Mesendoderm (in vitro differentiated cells): ENCODE data around the gene SEL1L3.

Source experiments
- DNase-seq: peaks from one replicate; pipeline ENCODE4 v3.0.0; 2013
- H2AK5ac ChIP-seq: 2 replicates; pipeline ENCODE4 v1.6.1; 2013; ENCODE audit warnings: low read length, inconsistent platforms
- H2BK120ac ChIP-seq: 2 replicates; pipeline ENCODE4 v1.6.1; 2013; ENCODE audit warnings: low read depth, mild to moderate bottlenecking, low read length, moderate library complexity, mixed read lengths
- H2BK15ac ChIP-seq: replicated peaks from 2 replicates; pipeline ENCODE4 v1.6.1; 2013; ENCODE audit warnings: low read depth, mild to moderate bottlenecking, moderate library complexity
- H2BK5ac ChIP-seq: 2 replicates; pipeline ENCODE4 v1.6.1; 2013; ENCODE audit warnings: low read length, inconsistent platforms
- H3K18ac ChIP-seq: 2 replicates; pipeline ENCODE4 v1.6.1; 2013; ENCODE audit warnings: mild to moderate bottlenecking, low read length, mixed read lengths
- H3K23ac ChIP-seq: one replicate; pipeline ENCODE4 v1.6.1; 2013; ENCODE audit warnings: low read length
- H3K27ac ChIP-seq: 2 replicates; pipeline ENCODE4 v1.5.1; 2013; ENCODE audit warnings: low read depth, mild to moderate bottlenecking, inconsistent platforms, low read length, moderate library complexity
- H3K27me3 ChIP-seq: 2 replicates; pipeline ENCODE4 v1.6.1; 2013; ENCODE audit warnings: low read length, control low read depth, mild to moderate bottlenecking, inconsistent platforms; ENCODE audit not compliant: insufficient read depth, poor library complexity
- H3K36me3 ChIP-seq: 2 replicates; pipeline ENCODE4 v1.6.1; 2013; ENCODE audit warnings: low read length, inconsistent platforms; ENCODE audit not compliant: control insufficient read depth, insufficient read depth
- H3K4ac ChIP-seq: one replicate; pipeline ENCODE4 v1.6.1; 2013; ENCODE audit warnings: low read depth, mild to moderate bottlenecking, low read length, moderate library complexity
- H3K4me1 ChIP-seq: 2 replicates; pipeline ENCODE4 v1.6.1; 2013; ENCODE audit warnings: low read depth, low read length, inconsistent platforms; ENCODE audit not compliant: control insufficient read depth
- H3K4me2 ChIP-seq: 2 replicates; pipeline ENCODE4 v1.6.1; 2013; ENCODE audit warnings: low read length
- H3K4me3 ChIP-seq: 2 replicates; pipeline ENCODE4 v1.5.1; 2013; ENCODE audit warnings: mild to moderate bottlenecking, low read length
- H3K56ac ChIP-seq: one replicate; pipeline ENCODE4 v1.6.1; 2013; ENCODE audit warnings: low read length
- H3K79me1 ChIP-seq: 2 replicates; pipeline ENCODE4 v1.6.1; 2013; ENCODE audit warnings: low read length, inconsistent platforms
- H3K79me2 ChIP-seq: 2 replicates; pipeline ENCODE4 v1.6.1; 2013; ENCODE audit warnings: mild to moderate bottlenecking, low read length; ENCODE audit not compliant: control insufficient read depth, insufficient read depth
- H3K9ac ChIP-seq: 2 replicates; pipeline ENCODE4 v1.6.1; 2013; ENCODE audit warnings: low read length, inconsistent platforms
- H4K5ac ChIP-seq: one replicate; pipeline ENCODE4 v1.6.1; 2013; ENCODE audit warnings: low read length
- H4K8ac ChIP-seq: one replicate; pipeline ENCODE4 v1.6.1; 2013; ENCODE audit warnings: low read depth, mild to moderate bottlenecking, control low read depth, low read length, moderate library complexity
- WGBS: extraction: QIAGEN DNeasy Blood & Tissue Kit; methylation state at CpG from one replicate; pipeline ENCODE4 v1.1.7; 2013; ENCODE audit warnings: low lambda C conversion rate, missing lambda C conversion rate; ENCODE audit not compliant: insufficient coverage; ENCODE audit errors: extremely low coverage; 5-methylcytosine and 5-hydroxymethylcytosine counted together

Gene SEL1L3

DNA sequence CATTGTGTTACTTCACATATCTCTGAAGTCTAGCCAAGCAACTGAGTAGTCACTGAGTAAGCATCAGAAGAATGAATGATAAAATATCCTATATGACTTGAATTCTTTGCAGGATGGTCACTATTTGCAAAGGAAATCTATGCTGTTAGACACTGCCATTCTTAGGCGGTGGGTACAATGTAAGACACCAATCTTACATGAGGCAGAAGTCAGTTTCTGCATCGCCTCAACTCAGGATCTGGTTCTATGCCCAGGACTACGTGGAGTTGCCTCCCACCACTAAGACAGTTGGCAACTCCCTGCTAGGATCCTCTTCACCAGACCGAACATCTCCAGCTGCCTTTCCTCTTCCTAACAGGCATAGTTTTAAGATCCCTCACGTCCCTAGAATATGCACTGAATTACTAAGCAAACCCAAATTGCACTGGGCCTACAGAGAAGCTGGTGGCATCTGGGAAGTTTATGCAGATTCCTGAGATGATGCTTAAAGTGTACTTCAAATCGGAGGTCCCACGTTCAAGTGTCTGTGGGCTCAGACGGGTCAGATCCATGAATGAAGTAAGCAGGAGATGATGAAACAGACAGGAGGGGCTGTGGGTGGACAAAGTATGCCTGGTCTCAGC is 45.6 kb downstream of the SEL1L3 start:
- Histone ChIP-seq H3K27ac (no peak overlapping the region), H3K56ac (no peak overlapping the region), H3K4ac (no peak overlapping the region), H4K5ac (no peak overlapping the region), H3K27me3 (no peaks in the 10 kb centered on the region), H3K79me1 (no peaks in the 10 kb centered on the region), H3K4me2 (no peak overlapping the region), H3K18ac (no peak overlapping the region), H3K4me1 (peaks cover 2% of the 10 kb centered on the region), H3K36me3 (no peaks in the 10 kb centered on the region), H2BK15ac (no peak overlapping the region), H3K79me2 (no peaks in the 10 kb centered on the region), H2AK5ac (no peak overlapping the region), H3K23ac (no peak overlapping the region), H2BK120ac (no peak overlapping the region), H2BK5ac (no peak overlapping the region), H3K9ac (no peak overlapping the region), H3K4me3 (no peak overlapping the region), H4K8ac (no peak overlapping the region)
- no CpG with 5 or more reads among the region's 8 CpGs for WGBS
- no peak for DNase-seq

DNA sequence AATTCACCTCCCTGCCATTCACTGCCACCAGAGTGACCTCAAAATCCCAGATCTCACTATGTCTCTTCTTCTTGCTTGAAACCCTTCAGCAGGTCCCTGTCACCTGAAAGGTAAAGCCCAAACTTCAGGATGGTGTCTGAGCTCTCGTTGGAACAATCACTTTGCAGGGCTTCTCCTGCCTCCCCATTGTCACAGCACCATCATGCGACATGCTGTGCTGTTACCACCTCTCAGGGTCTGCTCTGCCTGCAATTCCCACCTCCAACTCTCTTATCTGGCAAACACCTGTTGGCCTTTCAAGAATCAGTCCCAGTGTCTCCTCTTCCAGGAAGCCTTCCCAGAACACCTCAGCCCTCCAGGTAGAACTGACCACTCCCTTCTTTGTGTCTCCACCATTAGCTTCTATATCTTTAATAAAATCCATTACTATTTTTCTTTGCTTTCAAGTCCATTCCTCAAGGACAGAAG is 46.2 kb downstream of the SEL1L3 start:
- no peak overlapping the region for H3K23ac ChIP-seq
- no peaks in the 10 kb centered on the region for H3K27me3 ChIP-seq
- H3K79me2 ChIP-seq = no peaks in the 10 kb centered on the region
- no peak overlapping the region for H3K4me3 ChIP-seq
- no peaks in the 10 kb centered on the region for H3K79me1 ChIP-seq
- H4K5ac ChIP-seq = no peak overlapping the region
- no peak overlapping the region for H2BK5ac ChIP-seq
- no peak overlapping the region for H2BK120ac ChIP-seq
- H3K36me3 ChIP-seq = no peaks in the 10 kb centered on the region
- no peak overlapping the region for H3K9ac ChIP-seq
- peak; percentile 62 for DNase-seq
- no peak overlapping the region for H3K18ac ChIP-seq
- no peak overlapping the region for H3K27ac ChIP-seq
- no peak overlapping the region for H4K8ac ChIP-seq
- no CpG with 5 or more reads among the region's 2 CpGs for WGBS
- no peak overlapping the region for H3K4ac ChIP-seq
- H3K4me2 ChIP-seq = no peak overlapping the region
- peaks cover 2% of the 10 kb centered on the region for H3K4me1 ChIP-seq
- H2AK5ac ChIP-seq = no peak overlapping the region
- H2BK15ac ChIP-seq = no peak overlapping the region
- H3K56ac ChIP-seq = no peak overlapping the region

DNA sequence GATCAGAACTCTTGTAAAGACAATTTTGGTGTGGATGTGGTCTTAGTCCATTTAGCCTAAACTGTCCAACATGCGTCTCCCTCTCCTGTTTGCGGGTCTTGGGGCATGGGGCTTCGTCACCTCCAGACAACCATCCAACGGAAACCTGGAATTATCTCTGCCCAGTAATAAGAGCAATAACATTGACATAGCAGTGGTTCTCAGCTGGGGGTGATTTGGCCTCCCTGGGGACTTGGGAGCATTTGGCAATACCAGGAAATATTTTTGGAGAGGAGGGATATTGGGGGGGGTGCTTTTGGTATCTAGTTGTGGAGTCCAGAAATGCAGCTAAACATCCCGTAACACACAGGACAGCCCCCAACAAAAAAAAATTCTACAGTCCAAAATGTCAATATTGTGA is 47.2 kb downstream of the SEL1L3 start:
- Histone ChIP-seq H2BK5ac (no peak overlapping the region), H3K79me2 (no peaks in the 10 kb centered on the region), H2BK15ac (no peak overlapping the region), H4K5ac (no peak overlapping the region), H3K18ac (no peak overlapping the region), H3K79me1 (no peaks in the 10 kb centered on the region), H3K23ac (no peak overlapping the region), H3K4me2 (no peak overlapping the region), H3K56ac (no peak overlapping the region), H4K8ac (no peak overlapping the region), H3K36me3 (no peaks in the 10 kb centered on the region), H3K4me3 (no peak overlapping the region), H3K4me1 (peaks cover 2% of the 10 kb centered on the region), H2BK120ac (no peak overlapping the region), H3K27me3 (no peaks in the 10 kb centered on the region), H2AK5ac (no peak overlapping the region), H3K9ac (no peak overlapping the region), H3K27ac (no peak overlapping the region), H3K4ac (no peak overlapping the region)
- no peak for DNase-seq
- WGBS = no CpG with 5 or more reads among the region's 5 CpGs

DNA sequence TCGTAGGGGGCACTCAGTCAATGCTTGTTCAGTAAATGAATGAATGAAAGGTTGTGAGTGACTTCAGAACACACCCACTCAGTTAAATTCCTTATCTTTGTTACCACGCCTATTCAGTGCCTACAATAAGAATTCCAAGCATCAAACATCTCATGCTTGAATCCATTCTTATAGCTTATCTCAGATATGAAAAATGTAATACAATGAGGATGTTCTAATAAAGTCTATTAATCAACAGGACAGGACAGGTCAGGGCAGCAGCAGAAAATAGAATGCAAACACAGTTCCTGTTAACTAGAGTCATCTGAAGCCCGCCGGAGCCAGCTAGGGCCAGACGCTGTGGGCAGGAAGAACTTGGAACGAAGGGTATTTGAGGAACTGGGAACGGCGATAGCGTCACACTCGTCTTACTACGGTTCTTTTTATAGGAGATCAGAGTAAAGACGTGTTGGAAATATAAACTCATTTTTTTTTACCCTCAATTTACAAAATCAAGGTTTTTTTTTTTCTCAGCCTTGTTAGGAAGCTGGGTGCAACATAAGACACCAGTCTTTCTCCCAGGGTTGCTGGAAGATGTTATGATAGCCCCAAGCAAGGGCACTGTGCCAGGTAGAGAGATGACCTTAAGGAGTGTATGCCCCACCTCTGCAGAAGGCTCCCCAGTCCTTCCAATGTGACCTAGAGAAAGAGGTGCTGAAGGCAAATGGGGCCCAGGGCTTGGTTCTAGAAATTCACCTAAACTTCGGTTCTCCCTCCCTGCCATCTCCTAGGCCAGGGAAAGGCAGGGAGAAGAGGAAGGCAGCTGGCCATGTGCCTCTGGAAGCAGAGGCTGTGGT is 48.3 kb downstream of the SEL1L3 start:
- no peak overlapping the region for H3K56ac ChIP-seq
- peaks cover 2% of the 10 kb centered on the region for H3K4me1 ChIP-seq
- H3K4me3 ChIP-seq = no peak overlapping the region
- no peak overlapping the region for H3K4me2 ChIP-seq
- no peak overlapping the region for H2BK15ac ChIP-seq
- no peak for DNase-seq
- no peaks in the 10 kb centered on the region for H3K27me3 ChIP-seq
- no peaks in the 10 kb centered on the region for H3K79me2 ChIP-seq
- H3K79me1 ChIP-seq = no peaks in the 10 kb centered on the region
- H2BK5ac ChIP-seq = no peak overlapping the region
- H3K27ac ChIP-seq = no peak overlapping the region
- no peak overlapping the region for H3K9ac ChIP-seq
- no CpG with 5 or more reads among the region's 13 CpGs for WGBS
- H3K18ac ChIP-seq = no peak overlapping the region
- H2AK5ac ChIP-seq = no peak overlapping the region
- no peak overlapping the region for H3K23ac ChIP-seq
- no peak overlapping the region for H2BK120ac ChIP-seq
- no peaks in the 10 kb centered on the region for H3K36me3 ChIP-seq
- H4K5ac ChIP-seq = no peak overlapping the region
- H3K4ac ChIP-seq = no peak overlapping the region
- no peak overlapping the region for H4K8ac ChIP-seq

DNA sequence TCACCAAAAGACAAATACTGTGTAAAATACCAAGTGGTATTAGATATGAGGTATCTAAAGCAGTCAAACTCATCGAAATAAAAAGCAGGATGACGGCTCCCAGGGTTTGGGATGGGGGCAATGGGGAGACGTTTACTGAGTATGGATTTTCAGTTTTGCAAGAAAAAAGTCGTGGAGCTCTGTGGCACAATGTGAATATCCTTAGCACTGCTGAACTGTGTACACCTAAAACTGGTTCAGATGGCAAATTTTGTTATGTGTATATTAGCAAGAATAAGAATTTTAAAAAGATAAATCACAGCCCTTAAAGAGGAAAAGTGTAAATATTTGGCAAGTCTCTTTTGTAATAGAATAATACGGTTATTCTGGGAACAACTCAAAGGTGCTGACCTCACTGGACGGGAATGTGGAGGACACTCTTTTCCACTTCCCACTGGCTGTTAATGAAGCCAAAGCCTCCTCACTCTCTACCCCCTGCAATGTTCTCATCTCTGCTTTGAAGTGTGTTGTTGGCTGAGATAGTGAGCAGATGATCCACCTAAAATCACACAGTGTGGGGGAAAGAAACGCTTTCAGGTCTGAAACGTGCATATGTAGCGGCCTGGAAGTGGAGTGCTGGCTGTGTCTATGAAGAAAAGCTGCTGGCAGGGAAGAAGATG is 49.2 kb downstream of the SEL1L3 start:
- Histone ChIP-seq H3K79me2 (no peaks in the 10 kb centered on the region), H3K4me3 (no peak overlapping the region), H3K56ac (no peak overlapping the region), H4K5ac (no peak overlapping the region), H4K8ac (no peak overlapping the region), H3K4me2 (no peak overlapping the region), H2BK15ac (no peak overlapping the region), H3K18ac (no peak overlapping the region), H3K36me3 (no peaks in the 10 kb centered on the region), H3K27ac (no peak overlapping the region), H2BK120ac (no peak overlapping the region), H3K27me3 (no peaks in the 10 kb centered on the region), H2AK5ac (no peak overlapping the region), H3K4ac (no peak overlapping the region), H3K4me1 (peaks cover 2% of the 10 kb centered on the region), H3K79me1 (no peaks in the 10 kb centered on the region), H3K9ac (no peak overlapping the region), H3K23ac (no peak overlapping the region), H2BK5ac (no peak overlapping the region)
- DNase-seq = peak; percentile 90
- WGBS = no CpG with 5 or more reads among the region's 9 CpGs
